GM10248 (cell line): Measurements from ENCODE around the gene TRPM2.

Experiments used
- CTCF ChIA-PET: fragments of 300-600 bp; sonication (Branson Sonifier 250); formaldehyde crosslinking; extraction: SDS; loops from one replicate; lab custom pipeline; 2021; ENCODE audit warnings: antibody characterized with exemption; lab: Yijun Ruan, JAX
- POLR2A ChIA-PET: fragments of 350-650 bp; sonication (Branson Sonifier 250); formaldehyde crosslinking; extraction: SDS; loops from one replicate; lab custom pipeline; 2020; ENCODE audit warnings: antibody characterized with exemption; lab: Yijun Ruan, JAX
- DNase-seq: peaks from one replicate; pipeline ENCODE4 v3.0.0; 2012; ENCODE audit errors: extremely low spot score
- TF ChIP-seq, protein P1 (sequence below): IDR thresholded peaks from 2 replicates; pipeline ENCODE4 v1.5.1; 2012; ENCODE audit warnings: mild to moderate bottlenecking, low read depth; ENCODE audit errors: extremely low read depth, missing control alignments, control extremely low read depth

The TRPM2 gene

DNA sequence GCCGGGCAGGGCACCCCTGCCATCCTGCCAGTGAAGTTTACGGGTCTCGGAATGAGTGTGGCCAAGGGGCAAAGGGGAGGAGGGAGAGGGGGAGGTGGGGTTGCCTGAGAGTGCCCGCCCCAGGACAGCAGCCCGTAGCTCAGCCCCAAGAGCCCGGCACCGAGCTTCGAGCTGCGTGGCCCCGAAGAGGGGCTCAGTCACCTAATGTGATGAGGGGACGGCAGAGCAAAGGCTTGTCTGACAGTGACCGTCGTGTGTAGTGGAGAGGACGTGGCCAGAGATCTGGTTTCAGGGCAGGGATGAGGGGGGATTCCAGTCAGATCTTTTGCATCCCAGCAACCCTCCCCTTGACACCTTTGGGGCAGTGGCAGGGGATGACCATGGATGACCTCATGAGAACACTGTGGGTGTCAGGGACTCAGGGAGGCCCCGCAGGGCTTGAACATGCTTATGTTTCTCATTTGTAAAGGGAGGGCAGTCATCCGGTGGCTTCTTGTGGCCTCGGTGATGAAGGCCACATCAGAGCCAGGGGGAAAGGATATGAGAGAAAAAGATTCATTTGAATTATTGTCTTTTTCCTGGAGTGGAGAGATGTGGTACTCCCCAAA lies 1.1 kb upstream of the TRPM2 start:
- TF ChIP-seq, protein P1, sequence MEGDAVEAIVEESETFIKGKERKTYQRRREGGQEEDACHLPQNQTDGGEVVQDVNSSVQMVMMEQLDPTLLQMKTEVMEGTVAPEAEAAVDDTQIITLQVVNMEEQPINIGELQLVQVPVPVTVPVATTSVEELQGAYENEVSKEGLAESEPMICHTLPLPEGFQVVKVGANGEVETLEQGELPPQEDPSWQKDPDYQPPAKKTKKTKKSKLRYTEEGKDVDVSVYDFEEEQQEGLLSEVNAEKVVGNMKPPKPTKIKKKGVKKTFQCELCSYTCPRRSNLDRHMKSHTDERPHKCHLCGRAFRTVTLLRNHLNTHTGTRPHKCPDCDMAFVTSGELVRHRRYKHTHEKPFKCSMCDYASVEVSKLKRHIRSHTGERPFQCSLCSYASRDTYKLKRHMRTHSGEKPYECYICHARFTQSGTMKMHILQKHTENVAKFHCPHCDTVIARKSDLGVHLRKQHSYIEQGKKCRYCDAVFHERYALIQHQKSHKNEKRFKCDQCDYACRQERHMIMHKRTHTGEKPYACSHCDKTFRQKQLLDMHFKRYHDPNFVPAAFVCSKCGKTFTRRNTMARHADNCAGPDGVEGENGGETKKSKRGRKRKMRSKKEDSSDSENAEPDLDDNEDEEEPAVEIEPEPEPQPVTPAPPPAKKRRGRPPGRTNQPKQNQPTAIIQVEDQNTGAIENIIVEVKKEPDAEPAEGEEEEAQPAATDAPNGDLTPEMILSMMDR: no peak
- CTCF ChIA-PET: interaction anchor here (1.3 to 1.4 kb wide), 3 partner anchors 17 to 441 kb away, joined by 3 read pairs; no protein-coding TSS in a partner anchor
- no peak for DNase-seq
- POLR2A ChIA-PET: no interaction called here

- CTCF ChIA-PET: interaction anchor here (1.0 to 1.4 kb wide), 3 partner anchors 10 to 439 kb away, joined by 3 read pairs; no protein-coding TSS in a partner anchor
- POLR2A ChIA-PET: no interaction called here
- no peak for DNase-seq
- TF ChIP-seq, protein P1: no peak
Measured at GRCh38 chr21:44354001-44354405, 582 bp downstream of the TRPM2 start.

DNA sequence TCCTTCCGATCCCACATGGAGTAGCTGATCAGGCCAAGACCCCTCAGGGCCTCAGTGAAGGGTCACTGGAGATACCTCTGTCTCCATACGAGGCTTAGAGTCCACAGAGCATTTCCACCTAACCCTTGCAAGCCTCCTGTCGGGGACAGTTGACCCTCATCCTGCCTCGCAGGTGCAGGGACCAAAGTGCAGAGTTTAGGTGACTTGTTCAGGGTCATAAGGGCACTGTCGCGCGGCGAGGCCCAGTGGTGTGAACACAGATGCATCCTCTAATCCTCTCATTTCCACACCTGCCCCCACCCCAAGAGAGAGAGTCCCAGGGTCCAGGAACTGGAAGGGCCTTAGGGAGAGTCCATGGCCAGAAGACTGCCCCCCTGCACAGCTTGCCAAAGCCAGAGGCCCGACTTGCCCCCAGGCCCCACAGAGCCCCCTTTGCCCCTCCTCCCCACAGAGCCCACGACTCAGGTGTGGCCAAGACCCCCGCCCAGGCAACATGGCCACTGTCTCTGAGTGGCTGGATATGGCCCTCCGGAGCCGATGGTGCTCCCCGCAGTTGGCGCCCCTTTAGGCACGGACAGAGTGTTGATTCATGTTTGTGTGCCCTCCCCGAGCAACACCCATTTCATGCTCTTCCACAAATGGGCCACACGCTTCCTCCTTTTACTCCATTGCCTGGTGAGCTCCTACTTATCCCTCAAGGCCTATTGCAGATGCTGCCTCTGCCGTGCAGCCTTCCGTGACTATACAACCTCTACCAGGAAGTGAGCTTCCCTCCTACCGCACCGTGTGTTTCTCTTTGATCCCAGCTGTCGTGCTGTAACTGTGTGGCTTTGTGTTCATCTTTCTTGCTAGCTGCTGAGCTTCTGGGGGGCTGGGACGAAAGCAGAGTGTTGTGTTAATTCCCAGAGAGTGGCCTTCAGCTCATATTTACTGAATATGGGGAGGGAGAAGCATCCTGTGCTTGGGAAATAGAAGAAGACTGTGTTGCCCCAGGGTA lies 1.7 kb downstream of the TRPM2 start:
- no peak for DNase-seq
- TF ChIP-seq, protein P1: no peak
- POLR2A ChIA-PET: no interaction called here

GRCh38 chr21:44356160-44356559 lies 2.7 kb downstream of the TRPM2 start:
- TF ChIP-seq, protein P1: no peak
- no peak for DNase-seq
- POLR2A ChIA-PET: no interaction called here
- CTCF ChIA-PET: interaction anchor here (0.8 kb wide), 1 partner anchor 16 kb away, joined by 4 read pairs; no protein-coding TSS in a partner anchor

More for the DNA sequence above, 1.7 kb downstream of the TRPM2 start:
- CTCF ChIA-PET: interaction anchor here (0.8 to 1.0 kb wide), 2 partner anchors 11 to 15 kb away, joined by 3 to 4 read pairs; no protein-coding TSS in a partner anchor

- POLR2A ChIA-PET: no interaction called here
- no peak for DNase-seq
- CTCF ChIA-PET: no interaction called here
- TF ChIP-seq, protein P1: no peak
Measured at GRCh38 chr21:44356636-44357035, 3.2 kb downstream of the TRPM2 start.

DNA sequence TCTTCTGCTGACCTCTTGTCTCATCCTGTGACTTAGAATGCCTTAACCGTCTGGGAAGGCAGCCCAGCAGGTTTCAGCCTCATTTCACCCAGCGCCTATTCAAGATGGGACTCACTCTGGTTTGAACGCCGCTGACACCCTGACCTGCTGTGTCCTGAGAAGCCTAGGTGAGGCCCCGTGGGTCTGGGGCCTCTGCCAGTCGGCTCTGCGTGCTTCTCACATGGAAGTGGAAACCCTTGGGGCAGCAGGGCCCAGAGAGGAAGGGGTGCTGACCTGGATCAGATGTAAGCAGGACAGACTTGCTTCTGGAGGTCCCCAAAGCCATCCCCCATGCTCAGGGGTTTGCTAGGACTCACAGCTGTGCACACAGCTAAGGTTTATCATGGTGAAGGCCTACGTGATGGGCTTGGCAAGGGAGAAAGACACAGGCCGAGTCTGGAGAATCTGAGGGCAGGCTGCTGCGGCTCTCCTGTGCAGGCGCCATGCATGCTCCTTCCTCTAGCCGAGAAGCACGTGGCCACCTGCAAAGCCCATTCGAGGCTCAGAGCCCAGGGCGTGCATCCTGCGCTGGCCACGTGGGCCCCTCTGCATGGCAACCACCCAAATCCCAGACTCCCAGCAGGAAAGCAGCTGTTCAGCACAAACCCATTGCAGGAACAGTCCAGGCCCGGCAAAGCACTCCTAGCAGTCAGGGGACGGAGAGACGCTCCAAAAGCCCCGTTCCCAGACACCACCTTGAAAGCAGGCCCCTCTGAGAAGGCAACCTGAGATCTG lies 3.8 kb downstream of the TRPM2 start:
- no peak for DNase-seq
- ChIA-PET POLR2A (no interaction called here), CTCF (no interaction called here)
- TF ChIP-seq, protein P1: no peak
